HFF-Myc (cell line): Measurements from ENCODE around the gene IL16.

Source experiments
- DNase-seq: peaks from one replicate; pipeline ENCODE4 v3.0.0-alpha.2; 2011; ENCODE audit warnings: low read depth; ENCODE audit errors: extremely low read depth
- H3K4me3 ChIP-seq: replicated peaks from 2 replicates; pipeline ENCODE4 v1.5.1; 2011; ENCODE audit warnings: low read depth, mild to moderate bottlenecking, control low read depth, low read length
- CTCF ChIP-seq: IDR thresholded peaks from 2 replicates; pipeline ENCODE4 v1.5.1; 2012; ENCODE audit warnings: mild to moderate bottlenecking, low read depth, low read length, control low read depth; ENCODE audit errors: missing control alignments

The IL16 gene

GRCh38 chr15:81188354-81188753, 8.3 kb upstream of the IL16 start:
- no peak for DNase-seq
- no peak overlapping the region for H3K4me3 ChIP-seq
- no peak for TF ChIP-seq CTCF

GRCh38 chr15:81189583-81190283, 6.9 kb upstream of the IL16 start:
- no peak for TF ChIP-seq CTCF
- peak; percentile 91 for DNase-seq
- H3K4me3 ChIP-seq: no peak overlapping the region

- DNase-seq: no peak
- H3K4me3 ChIP-seq: no peak overlapping the region
- no peak for TF ChIP-seq CTCF
Observed at GRCh38 chr15:81190922-81191507, 5.7 kb upstream of the IL16 start.

GRCh38 chr15:81191701-81192100, 5.0 kb upstream of the IL16 start:
- DNase-seq: no peak
- TF ChIP-seq CTCF: no peak
- H3K4me3 ChIP-seq: no peak overlapping the region

GRCh38 chr15:81194723-81195122, 2.0 kb upstream of the IL16 start:
- no peak for TF ChIP-seq CTCF
- DNase-seq: no peak
- H3K4me3 ChIP-seq: no peak overlapping the region

GRCh38 chr15:81195339-81195864, 1.3 kb upstream of the IL16 start:
- no peak for TF ChIP-seq CTCF
- DNase-seq: no peak
- H3K4me3 ChIP-seq: no peak overlapping the region
